Inferior parietal cortex (tissue), 1 donor: ENCODE measurements around the gene ADAMTS13.

Experiments
- DNase-seq: peaks from one replicate; pipeline ENCODE4 v3.0.0-alpha.2; 2016; ENCODE audit errors: extremely low spot score

The ADAMTS13 gene

DNA sequence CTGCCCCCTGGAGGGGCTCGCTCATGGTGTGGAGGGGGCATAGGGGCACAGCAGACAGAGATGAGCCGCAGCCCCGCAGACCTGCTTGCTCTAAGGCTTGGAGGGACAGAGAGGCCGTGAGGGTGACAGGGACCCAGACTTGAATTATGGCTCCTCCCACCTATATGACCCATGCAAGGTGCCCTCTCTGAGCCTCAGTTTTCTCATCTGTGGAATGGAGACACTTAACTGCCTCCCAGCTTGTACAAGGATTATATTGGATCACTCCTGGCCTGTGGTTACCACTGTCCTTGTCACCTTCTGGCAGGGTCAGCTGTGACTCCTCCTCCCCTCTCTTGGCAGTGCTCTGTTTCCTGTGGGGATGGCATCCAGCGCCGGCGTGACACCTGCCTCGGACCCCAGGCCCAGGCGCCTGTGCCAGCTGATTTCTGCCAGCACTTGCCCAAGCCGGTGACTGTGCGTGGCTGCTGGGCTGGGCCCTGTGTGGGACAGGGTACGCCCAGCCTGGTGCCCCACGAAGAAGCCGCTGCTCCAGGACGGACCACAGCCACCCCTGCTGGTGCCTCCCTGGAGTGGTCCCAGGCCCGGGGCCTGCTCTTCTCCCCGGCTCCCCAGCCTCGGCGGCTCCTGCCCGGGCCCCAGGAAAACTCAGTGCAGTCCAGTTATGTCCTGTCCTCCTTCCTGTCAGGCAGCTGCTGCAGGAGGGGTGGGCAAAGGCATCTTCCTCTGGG lies 32.9 kb downstream of the ADAMTS13 start:
- no peak for DNase-seq

- DNase-seq = no peak
Observed at GRCh38 chr9:133455936-133456335, 33.8 kb downstream of the ADAMTS13 start.

DNA sequence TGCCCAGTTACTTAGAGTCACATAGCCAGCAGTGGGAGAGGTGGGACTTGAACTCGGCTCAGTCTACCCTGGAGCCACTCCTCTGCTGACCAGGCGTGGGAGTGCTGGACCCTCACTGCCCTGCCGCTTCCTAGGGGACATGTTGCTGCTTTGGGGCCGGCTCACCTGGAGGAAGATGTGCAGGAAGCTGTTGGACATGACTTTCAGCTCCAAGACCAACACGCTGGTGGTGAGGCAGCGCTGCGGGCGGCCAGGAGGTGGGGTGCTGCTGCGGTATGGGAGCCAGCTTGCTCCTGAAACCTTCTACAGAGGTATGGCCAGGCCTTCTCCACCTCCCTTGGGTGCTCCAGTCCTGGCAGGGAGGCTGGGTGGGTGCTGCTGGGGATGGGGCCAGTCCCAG lies 34.2 kb downstream of the ADAMTS13 start:
- no peak for DNase-seq

DNA sequence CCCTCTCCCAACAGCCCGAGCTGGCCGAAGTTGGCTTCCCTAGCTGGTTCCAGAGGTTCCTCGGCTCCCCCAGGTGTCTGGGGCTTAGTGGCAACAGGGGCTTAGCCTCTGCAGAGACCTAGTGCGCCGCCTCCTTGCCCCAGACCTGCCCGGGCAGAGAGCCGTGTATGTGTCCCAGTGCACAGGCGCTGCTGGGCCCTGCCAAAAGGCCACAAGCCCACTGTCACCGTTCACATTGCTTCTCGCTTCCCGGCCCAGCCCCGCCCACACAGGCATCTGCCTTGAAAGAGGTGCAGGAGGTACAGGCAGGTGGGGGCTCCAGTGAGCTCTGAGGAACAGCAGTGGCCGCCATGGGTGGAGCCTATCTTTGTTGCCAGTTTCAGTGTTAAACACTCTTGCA lies 35.1 kb downstream of the ADAMTS13 start:
- no peak for DNase-seq

GRCh38 chr9:133457748-133458147 lies 35.6 kb downstream of the ADAMTS13 start:
- DNase-seq = no peak

GRCh38 chr9:133458643-133459312 lies 36.6 kb downstream of the ADAMTS13 start:
- DNase-seq = no peak

- peak; percentile 87 for DNase-seq
Observed at GRCh38 chr9:133459476-133460404, 37.6 kb downstream of the ADAMTS13 start, which contains the start of gene CACFD1. TSS of gene CACFD1 (plus strand) at chr9:133459978. CDS start at chr9:133460067, 89 bp downstream.

DNA sequence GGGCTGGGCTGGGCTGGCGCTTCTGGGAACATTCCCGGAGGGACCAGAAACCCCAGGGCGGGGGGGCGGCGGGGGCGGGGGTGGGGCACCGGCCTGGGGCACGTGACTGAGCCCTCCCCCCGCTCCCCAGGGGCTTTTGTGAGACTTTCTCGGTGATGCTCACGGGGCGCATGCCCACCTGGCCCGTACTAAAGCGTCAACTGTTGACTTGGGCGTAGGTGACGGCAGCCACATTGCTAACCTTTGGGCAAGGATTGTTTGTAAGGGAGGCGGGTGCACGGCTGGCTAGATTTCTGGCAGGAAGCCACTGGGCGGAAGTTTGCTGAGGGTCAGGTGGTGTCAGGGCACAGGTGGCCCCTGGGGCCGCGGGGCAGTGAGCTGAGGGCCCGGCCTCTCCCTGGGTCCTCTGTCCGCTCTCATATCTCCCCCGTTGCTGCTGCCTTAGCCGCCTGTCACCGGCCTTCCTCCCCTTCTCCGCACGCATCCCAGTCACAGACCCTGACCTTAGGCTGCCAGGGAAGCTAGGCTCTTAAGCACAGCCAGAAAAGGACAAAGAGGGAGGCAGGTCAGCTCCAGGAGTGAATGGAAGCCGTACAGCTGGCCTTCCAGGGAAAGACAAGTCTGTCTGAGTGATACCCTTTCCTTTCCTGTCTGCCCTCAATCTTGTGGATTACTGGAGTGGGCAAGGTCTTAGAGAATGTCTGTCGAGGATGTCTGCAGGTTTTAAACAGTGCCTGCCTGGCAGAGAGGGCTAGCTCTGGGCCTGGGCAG lies 38.4 kb downstream of the ADAMTS13 start:
- no peak for DNase-seq

GRCh38 chr9:133461975-133462374 lies 39.8 kb downstream of the ADAMTS13 start:
- no peak for DNase-seq

- DNase-seq = no peak
Observed at GRCh38 chr9:133463234-133463863, 41.2 kb downstream of the ADAMTS13 start.

DNA sequence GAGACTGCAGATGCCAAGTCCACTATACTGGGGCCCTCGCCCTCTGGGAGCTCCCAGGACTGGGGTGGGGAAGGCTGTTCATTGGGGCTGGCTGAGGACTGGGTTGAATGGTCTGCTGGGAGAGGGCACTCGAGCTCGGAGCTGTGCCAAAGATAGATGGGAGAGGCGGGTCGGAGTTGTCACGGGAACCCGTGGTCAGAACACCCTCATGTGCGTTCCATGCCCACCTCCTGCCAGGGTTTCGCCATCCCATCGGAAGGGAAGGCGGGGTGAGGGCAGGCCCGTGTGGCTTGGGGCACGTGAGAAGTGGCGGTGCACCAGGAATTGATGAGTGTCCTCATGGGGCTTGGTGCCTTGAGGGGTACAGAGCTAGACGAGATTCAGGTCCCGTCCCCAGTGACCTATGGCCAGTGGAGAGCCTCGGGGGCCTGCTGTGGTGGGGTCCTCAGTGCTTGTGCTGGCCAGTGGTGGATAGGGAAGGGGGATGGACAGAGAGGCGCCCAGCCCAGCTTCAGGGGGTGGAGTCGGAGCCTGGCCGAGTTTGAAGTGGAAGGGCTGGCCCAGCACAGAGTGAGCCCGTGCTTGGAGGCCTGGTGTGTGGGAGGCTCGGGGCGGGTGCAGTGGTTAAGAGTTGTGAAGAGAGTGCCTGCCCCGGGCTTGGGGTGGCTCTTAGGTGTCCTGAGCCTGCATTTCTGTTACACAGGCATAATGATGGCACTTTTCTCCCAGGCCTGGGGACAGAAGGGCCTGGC lies 41.9 kb downstream of the ADAMTS13 start:
- no peak for DNase-seq

DNA sequence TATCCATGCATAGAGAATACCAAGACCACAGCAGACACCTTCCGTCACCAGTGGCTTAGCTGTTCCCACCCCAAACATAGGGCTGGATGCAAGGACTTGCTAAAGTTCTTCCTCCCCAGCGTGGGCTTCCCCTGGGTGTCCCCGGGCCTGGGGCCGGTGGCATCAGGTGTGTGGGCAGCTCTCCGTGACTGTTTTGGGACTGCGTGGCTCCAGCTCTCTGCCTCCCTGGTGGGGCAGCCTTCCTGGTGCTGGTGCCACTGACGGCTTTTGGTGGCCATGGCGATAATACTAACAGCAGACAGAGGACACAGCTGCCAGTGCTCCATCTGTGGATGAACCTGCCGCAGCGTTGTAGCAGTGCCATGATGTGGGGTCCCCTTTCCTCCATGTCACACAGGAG lies 42.5 kb downstream of the ADAMTS13 start:
- DNase-seq = no peak

DNA sequence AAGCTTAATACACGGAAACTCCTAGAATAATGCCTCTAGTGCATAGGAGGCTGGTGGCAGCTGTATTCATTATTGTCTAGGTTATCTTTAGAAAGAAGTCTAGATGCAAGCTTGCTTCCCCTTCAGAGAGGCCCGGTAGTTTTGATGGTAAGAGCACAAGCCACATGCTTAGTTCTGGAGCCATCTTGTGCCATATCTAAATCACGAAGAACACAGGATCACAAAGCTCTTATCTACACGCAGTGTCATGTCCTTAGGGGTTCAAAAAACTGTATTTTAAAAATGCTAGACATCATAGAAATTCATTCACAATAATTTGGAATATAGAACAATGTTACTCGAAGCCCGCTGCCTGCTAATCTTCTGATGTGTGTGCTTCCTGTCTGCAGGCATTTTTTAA lies 43.8 kb downstream of the ADAMTS13 start:
- no peak for DNase-seq

GRCh38 chr9:133467101-133467500 lies 44.9 kb downstream of the ADAMTS13 start:
- no peak for DNase-seq

- DNase-seq = no peak
Observed at GRCh38 chr9:133468374-133468773, 46.2 kb downstream of the ADAMTS13 start.

GRCh38 chr9:133468777-133469421 lies 46.7 kb downstream of the ADAMTS13 start:
- DNase-seq = no peak

- no peak for DNase-seq
Observed at GRCh38 chr9:133470427-133470924, 48.3 kb downstream of the ADAMTS13 start.

DNA sequence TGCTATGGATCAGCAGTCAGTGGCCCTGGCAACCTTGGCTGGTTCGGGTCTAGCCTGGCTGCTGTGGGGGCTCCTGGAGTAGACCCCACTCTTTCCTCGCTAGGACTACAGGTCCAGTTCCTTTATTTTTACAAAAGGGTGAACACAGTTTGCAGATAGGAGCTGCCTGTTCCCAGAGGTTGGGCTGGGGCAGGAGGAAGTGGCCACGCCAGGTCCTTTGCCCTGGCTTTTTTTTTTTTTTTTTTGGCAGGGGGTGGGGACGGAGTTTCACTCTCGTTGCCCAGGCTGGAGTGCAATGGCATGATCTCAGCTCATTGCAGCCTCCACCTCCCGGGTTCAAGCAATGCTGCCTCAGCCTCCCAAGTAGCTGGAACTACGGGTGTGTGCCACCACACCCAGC lies 48.8 kb downstream of the ADAMTS13 start:
- DNase-seq = no peak

- DNase-seq = no peak
Observed at GRCh38 chr9:133471551-133472276, 49.5 kb downstream of the ADAMTS13 start.
